NCI-H1930 (cell line): ENCODE measurements around the gene ELF1.

Source experiments
- DNase-seq, 2 experiments: peaks; one replicate each; lab custom pipeline; 2025; lab: John Stamatoyannopoulos, UW

The ELF1 gene

DNA sequence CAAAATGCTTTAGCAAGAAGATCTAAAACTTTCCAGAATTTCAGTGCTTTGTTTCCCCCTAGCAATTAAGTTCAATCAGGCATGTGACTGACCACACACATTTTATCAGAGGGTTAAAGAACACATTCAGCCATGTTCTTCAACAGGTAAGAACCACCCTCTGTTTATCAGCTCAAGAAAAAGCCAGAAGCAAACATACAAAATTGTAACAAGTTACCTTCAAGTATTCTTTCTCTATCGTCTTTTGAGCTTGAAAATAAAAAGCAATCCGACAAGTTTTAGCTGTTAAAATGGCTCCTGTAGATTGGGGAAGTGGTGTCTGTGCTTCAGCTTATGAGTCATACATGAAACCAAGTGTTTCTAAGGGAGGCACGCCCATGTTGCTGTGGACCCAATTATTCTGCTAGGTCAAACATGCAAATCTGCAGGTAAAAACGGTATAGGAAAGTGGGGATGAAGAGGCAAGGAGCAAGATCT, at the start of gene ELF1:
ELF1 (minus strand) TSS at position 306 of the 477 bp plus-strand sequence. CDS start 37,262 bp downstream, outside the sequence.
- no peak for DNase-seq

DNA sequence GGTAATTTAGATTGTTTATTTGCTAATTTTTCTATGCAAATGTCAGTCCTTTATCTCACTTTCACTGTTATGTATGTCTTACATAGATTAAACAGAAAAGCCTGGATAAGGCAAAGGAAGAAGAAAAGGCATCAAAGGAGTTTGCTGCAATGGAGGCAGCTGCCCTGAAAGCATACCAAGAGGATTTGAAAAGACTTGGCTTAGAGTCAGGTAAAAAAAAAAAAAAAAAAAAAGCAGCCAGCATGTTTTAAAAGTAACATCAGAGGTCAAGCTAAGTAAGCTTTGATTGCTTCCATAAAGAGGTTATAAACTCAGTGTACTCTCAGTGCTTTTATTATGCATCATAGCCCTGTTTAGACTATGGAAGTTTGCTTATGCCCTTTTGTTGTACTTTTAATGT, 46.0 kb upstream of the ELF1 start:
- DNase-seq = peak in 1 of 2 experiments; percentile 15

DNA sequence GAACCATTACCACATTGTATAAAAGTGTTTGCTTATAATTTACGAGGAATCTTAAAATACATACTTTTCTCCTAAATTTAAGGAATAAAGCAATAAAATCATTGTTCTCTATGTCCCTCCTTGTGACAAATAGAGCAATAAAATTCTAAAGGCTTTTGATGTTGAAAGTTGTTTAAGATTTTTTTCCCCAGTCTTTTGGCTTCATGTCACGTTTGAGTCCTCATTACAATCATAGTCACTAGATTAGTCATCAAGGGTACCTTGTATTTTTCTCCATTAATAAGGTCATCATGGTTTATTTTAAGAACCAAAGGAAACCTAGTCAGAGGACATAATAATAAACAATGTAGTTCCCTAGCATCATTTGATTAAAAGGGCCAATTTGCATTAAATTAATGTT, 45.4 kb upstream of the ELF1 start:
- DNase-seq = no peak

DNA sequence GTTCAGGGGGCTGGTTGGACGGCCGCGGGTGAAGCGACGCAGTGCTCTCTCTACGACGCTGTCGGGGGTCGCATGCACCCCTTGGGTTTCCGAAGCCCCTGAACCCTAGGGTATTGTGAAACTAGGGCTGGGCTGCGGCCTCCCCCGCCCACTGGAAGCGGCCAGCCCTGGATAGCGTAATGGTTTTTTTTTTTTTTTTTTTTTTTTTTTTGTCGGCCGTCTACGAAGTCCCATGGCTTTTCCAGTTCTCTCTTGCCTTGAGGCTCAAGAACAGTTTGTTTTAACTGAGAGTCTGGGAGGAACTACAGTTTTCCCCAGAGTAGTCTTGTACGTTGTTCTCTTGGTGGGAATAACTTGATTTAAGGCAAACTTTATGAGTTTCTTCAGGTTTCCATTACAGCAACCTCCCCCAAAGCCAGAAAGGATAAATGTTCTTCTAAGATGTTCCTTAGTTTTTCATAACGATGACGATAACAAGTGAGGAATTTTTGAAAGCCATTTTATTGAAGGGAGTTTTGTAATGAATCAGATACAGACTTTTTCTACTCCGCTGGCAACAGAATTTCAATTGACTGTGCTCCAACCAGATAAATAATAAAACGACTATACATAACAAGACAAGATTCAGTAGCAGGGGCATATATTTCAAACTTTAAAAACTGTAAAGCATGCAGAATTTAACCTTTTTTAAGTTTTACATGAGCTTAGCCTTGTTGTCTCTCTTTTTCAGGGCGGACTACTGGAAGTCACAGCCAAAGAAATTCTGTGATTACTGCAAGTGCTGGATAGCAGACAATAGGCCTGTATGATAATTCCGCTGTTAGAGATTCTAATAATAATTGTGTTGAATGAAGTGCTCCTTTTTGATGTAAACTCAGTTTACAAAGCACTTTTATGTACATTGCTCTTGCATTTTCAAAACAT, 43.1 kb upstream of the ELF1 start:
- no peak for DNase-seq

DNA sequence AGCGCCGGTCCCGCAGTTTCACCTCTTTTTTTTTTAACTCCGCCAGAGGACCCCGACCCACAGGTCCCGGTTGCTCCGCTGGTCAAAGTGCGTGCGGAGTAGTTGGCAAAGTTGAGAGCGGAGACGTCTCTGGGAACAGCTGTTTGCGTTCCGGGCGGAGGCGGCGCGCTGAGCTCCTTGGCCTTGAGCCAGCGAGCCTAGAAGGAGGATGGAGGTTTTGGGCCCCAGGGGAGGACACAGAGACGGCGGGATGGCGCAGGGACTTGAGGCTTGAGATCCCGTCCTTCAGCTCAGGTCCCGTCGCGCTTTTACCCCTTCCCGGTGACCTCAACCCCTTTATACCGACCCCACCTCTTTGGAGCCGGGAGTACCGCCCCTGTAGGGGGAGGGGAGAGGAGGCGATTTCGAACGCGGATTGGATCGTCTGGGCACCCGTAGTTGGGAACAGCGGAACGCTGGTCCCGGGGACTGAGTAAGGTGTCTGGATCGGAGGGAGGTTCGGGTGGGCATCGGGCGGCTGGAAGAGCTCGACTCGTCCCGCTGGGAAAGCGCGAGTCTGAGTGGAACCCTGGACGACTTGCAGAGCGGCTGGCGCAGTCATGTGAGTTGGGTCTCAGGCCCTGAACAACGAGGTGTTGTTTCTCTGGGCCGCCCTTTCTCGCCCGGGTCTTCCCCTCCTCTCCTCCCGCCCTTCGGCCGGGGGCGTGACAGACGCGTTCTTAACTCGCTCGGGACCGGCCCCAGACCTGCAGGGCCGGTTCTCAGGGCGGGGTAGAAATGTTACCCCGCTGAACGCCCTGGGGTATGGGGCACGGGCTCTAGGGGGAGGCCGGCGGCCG, 42.2 kb upstream of the ELF1 start, which contains the start of gene WBP4:
WBP4 (plus strand) TSS at position 435 of the 839 bp plus-strand sequence; CDS start at position 600, 165 bp downstream.
- DNase-seq = peak; percentile 85 to 95

DNA sequence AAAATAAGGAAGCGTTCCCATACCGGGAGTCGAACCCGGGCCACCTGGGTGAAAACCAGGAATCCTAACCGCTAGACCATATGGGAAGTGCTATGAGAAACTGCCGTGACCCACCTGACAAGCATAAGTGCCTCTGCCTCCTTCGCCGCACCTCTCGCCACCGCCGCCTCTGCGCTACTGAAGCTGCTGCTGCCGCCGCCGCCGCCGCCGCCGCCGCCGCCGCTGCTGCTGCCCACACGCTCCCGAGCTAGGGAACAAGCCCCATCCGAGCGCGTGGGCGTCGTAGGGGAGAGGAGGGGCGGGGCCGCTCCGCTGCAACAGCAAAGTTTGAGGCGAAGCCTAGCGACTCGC, 41.6 kb upstream of the ELF1 start:
- DNase-seq = peak; percentile 75 to 78

DNA sequence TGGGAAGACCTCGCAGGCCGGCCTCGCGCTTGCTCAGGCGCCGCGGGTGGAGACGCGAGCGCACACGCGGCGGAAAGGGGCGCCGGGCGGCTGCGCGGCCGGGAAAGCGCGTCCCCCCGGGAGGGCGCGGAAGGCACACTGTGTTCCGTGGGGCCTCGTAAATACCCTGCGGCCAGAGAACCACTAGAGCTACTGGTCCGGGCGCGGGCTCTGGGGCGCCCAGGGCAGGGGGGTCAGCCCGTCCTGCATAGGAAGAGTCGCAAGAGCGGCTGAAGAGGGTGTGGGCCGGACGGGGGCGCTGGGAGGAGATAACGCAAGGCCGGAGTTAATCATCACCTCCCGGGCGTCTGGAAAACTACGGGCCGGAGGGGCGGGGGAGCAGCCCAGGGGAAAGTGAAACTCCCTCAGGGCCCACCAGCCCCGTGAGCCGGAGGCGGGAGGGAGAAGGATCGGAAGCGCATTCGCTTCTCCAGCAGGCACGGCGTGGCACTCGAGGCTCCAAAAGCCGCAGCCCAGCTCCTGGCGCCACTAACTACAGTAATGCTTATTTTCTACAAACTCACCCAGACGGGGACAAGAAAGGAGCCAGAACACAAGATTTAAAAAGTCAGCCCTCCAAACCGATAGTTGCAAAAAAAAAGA, 41.1 kb upstream of the ELF1 start:
- DNase-seq = peak; percentile 78 to 85

DNA sequence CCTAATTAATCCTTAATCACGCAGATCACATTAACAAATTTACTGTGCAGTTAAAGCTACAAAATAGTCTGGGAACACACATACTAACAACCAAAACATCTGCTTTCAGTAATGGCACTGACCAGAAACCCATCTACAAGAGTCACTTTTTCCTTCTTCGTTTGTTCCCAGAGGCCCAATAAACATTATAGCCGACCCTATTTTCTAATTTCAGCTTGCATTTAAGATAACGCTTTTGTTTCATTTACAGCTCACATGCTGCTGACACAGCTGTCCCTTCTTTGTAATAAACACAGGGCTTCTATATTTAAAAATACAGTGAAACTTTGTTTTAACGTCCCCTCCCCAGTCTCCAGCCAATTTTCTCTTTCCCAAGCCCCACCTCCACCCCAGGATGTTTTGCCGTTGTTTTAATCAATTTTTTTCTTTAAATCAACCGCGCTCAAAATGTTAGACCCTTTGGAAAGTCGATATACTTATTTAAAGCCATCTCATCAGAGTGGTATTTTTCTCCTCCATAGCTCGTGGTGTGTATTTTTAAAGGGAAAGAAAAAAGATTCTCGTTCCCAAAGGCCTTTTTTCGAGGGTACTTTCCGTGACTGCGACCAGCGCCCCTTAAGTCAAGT, 40.5 kb upstream of the ELF1 start:
- peak; percentile 37 to 39 for DNase-seq

DNA sequence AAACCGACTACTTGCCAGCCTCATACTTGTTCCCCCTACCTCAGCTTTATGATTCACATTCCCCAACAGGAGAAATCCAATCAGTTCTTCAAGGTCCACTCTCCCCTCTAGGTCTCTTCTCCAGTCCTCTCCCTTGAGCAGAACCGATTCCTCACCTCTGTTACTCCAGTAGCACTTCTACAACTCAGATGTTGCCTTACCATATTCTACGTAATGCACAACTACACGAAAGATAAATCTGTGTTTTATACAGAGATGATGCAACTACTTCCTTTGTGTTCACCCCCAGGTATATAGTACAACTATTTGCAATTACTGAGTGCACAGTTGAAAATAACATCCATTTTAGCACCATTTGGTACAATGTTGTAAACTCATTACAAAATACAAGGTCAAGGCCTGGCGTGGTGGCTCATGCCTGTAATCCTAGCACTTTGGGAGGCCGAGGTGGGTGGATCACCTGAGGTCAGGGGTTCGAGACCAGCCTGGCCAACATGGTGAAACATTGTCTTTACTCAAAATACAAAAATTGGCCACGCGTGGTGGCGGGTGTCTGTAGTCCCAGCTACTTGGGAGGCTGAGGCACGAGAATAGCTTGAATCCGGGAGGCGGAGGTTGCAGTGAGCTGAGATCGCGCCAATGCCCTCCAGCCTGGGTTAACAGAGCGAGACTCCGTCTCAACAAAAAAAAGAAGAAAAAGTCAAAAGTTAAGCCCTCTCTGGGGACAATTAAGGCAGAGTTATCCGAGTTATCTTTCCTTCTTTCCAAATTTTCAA, 39.4 kb upstream of the ELF1 start:
- DNase-seq = no peak

DNA sequence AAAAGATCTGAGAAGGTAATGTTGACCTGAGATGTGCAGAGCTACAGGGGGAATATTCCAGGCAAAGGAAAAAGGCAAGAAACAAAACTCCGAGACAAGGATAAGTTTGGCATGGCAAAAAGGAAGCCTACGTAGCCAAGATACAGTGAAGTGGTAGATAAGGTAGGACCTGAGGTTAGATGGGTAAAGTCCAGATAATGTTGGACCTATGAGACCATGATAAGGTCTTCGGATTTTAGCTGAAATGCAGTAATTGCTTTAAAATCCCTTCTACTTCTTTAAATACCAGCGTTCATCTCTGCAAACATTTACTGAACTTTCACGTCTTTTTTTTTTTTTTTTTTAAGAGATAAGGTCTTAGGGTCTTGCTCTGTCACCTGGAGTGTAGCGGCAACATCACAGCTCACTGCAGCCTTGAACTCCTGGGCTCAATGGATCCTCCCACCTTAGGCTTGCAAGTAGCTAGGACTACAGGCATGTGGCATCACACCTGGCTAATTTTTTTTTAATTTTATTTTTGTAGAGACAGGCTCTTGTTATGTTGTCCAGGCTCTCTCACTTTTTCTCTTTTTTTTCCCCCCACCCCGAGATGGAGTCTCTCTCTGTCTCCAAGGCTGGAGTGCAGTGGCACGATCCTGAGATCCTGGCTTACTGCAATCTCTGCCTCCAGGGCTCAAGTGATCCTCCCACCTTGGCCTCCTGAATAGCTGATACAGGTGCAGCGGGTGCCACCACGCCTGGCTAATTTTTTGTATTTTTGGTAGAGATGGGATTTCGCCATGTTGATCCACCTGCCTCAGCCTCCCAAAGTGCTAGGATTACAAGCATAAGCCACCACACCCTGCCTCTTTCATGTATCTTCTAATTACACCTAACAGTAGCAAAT, 38.0 kb upstream of the ELF1 start:
- DNase-seq = no peak

DNA sequence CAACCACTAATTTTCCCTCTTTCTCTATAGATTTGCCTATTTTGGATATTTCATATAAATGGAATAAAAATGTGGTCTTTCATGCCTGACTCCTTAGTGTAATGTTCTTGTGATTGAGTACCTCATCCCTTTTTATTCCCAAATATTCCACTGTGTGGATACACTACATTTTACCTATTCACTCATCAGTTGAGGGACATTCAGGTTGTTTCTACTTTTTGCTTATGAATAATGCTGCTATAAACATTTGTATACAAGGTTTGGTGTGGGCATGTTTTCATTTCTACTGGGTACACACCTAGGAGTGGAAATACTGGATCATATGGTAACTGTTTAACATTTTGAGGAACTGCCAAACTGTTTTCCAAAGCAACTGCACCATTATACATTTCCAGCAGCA, 37.1 kb upstream of the ELF1 start:
- no peak for DNase-seq

DNA sequence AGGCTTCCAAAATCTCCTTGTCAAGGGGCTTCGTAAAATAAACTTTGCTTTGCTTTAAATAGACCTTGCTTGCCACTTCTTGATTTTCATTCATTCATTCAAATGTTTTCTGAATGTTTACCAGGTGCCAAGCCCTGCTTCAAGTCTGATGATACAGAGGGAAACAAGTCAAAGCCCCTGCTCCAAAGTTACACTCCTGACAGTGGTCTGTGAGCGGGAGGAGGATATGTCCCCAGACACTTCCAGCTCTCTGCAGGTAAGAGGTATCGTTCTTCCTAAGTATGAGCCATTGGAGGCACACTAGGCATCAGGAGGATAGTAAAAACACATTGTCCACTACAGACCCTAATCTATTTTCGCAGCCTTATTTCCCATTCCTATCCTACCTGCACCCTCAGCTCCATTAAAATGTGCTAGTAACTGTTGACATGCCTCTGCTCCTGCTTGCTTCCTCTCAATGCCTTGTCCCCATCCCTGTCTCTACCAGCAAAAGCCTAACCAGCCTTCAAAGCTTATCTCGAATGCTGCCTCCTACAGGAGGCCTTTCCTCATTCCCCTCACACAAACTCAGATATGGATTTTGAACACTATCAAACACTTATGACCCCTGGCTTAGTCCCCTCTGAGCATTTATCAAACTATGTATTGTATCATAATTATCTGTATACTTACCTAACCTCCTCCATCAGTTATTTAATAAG, 36.0 kb upstream of the ELF1 start:
- peak in 1 of 2 experiments; percentile 3 for DNase-seq

DNA sequence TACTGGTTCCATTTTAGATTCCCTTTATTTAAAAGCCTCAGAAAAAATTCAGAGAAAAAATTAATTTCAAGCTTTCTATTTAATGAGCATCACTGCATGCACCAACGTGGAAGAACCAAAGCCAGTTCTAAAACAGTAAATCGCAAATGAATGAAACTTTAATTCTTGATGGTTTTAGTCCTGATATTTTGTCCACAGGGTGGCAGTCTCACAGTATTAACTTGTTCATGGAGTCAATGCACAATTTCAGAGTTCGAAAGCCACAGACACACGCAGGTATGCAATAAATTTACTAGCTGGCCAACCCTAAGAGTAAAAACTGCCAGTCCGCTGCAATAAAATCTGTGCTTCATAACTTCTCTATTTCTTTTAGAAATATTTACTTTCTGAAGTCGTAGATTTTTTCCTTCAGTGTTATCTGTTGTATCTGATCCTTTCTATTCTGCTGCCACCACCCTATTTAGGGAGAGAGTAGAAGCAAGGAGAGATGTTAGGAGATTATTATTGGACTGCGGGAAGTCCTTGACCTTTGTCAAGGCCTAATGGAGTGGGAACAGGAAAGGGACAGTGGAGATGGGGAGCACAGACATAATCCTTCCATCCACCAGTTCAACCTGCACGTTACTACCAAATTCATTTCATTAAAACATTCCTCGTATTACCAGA, 35.2 kb upstream of the ELF1 start:
- DNase-seq = peak in 1 of 2 experiments; percentile 3

DNA sequence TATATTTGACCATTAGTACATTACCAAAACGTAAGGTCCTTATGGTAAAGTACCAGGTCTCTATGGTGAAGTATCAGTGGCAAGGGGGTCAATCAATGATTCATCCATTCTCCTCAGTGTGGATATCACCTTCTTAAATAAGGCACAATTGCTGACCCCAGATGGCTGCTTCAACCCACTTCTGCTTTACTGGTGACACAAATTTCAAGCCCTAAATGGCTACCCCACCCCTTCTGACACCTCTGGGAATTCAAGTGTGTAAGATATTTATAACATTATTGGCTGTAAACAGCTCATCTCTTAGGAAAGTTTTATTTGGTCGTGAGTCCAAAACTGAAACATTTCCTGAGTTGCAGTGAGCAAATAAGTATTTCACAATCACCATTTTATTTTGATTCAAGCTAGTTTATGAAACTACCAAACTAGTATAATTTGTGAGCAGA, 34.3 kb upstream of the ELF1 start:
- no peak for DNase-seq

DNA sequence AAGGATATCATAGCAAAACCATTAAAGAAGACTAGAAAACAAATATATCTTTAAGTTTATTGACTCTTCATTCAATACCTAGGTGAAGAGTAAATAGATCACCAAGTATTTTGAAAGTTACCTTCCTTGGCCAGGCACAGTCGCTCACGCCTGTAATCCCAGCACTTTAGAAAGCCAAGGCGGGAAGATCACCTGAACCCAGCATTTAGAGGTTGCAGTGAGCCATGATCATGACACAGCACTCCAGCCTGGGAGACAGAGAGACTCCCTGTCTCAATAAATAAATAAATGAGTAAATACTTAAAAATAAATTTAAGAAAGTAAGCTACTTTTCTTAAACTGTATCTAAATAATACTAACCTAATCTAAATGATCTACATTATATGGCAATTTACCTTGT, 33.3 kb upstream of the ELF1 start:
- DNase-seq = no peak

DNA sequence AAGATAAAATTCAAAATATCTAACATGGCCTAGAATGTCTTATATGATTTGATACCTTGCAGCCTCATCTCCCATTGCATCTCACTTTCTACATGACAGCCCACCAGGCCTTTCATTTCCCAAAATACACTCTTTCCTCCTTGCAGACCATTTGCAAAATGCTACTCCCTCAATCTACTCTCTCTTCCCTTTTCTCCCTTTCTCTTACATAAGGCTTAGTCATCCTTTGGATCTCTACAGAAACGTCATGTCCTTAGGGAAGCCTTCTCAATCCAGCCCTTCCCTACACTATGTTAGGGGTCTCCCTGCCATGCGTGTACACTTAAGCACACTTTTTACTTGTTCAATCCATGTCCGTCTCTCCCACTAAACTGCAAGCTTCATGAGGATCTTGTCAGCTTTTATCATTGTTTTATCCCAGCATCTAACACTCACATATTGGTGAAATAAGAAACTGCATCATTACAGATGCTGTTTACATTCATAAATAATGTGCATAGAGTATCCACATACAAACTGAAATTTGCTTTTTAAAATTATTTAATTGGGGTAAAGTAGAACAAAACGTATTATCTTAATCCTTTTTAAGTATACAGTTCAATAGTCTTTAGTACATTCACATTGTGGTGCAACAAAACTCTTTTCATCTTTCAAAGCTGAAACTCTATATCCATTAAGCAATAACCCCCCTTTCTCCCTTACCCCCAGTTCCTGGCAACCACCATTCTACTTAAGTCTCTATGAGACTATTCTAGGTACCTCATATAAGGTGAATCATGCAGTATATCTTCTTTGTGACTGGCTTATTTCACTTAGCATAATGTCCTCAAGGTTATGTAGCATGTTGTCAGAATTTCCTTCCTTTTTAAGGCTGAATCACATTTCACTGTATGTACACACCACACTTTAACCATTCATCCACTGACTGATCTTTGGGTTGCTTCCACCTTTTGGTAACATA, 30.6 kb upstream of the ELF1 start:
- DNase-seq = no peak

DNA sequence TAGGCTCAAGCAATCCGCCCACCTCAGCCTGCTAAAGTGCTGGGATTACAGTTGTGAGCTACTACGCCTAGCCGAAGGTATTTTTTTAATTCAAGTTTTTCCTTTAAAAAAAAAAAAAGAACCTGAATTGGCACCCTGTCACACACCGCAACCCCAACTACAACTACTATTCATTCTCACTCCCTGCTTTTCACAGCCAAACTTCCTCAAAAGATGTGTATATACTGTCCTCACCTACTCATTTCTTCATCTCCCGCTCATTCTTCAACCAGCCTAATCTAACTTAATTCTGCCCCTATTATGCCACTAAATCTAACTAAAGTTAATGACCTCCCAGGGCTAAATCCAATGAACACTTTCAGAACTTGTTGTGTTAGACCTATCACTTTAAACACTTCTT, 29.5 kb upstream of the ELF1 start:
- DNase-seq = no peak
